NCI-H2081 (cell line): ENCODE measurements around the gene LRMDA.

Source experiments
- DNase-seq, 2 experiments: peaks; one replicate each; lab custom pipeline; 2025; lab: John Stamatoyannopoulos, UW

The LRMDA gene

GRCh38 chr10:75994357-75995040 is 563.1 kb downstream of the LRMDA start:
- DNase-seq: no peak

- DNase-seq: no peak
These were observed 563.6 kb downstream of the LRMDA start for GRCh38 chr10:75995041-75995430.

GRCh38 chr10:75995720-75996119 is 564.3 kb downstream of the LRMDA start:
- no peak for DNase-seq

- DNase-seq: no peak
These were observed 567.6 kb downstream of the LRMDA start for GRCh38 chr10:75999001-75999400.

- DNase-seq: no peak
These were observed 568.2 kb downstream of the LRMDA start for GRCh38 chr10:75999515-76000209.

- no peak for DNase-seq
These were observed 569.1 kb downstream of the LRMDA start for GRCh38 chr10:76000550-76000949.

- DNase-seq: no peak
These were observed 569.6 kb downstream of the LRMDA start for GRCh38 chr10:76001019-76001418.

- DNase-seq: no peak
These were observed 570.0 kb downstream of the LRMDA start for GRCh38 chr10:76001461-76001860.

GRCh38 chr10:76002262-76002854 is 570.9 kb downstream of the LRMDA start:
- DNase-seq: no peak

- no peak for DNase-seq
These were observed 576.3 kb downstream of the LRMDA start for GRCh38 chr10:76007667-76008181.

GRCh38 chr10:76009531-76009930 is 578.1 kb downstream of the LRMDA start:
- DNase-seq: no peak

- DNase-seq: no peak
These were observed 579.3 kb downstream of the LRMDA start for GRCh38 chr10:76010703-76011102.

- no peak for DNase-seq
These were observed 581.4 kb downstream of the LRMDA start for GRCh38 chr10:76012716-76013327.

- no peak for DNase-seq
These were observed 583.8 kb downstream of the LRMDA start for GRCh38 chr10:76015245-76015644.

- DNase-seq: no peak
These were observed 585.8 kb downstream of the LRMDA start for GRCh38 chr10:76017026-76017732.

GRCh38 chr10:76017733-76018433 is 586.5 kb downstream of the LRMDA start:
- DNase-seq: no peak

GRCh38 chr10:76020630-76021029 is 589.2 kb downstream of the LRMDA start:
- DNase-seq: no peak

GRCh38 chr10:76021398-76021797 is 590.0 kb downstream of the LRMDA start:
- DNase-seq: no peak

GRCh38 chr10:76022366-76022765 is 590.9 kb downstream of the LRMDA start:
- DNase-seq: no peak

- no peak for DNase-seq
These were observed 591.6 kb downstream of the LRMDA start for GRCh38 chr10:76023007-76023406.

GRCh38 chr10:76024460-76025123 is 593.2 kb downstream of the LRMDA start:
- DNase-seq: no peak
